RWPE1 (cell line): ENCODE measurements around the gene CIDEC.

Experiments used
- CTCF ChIA-PET: fragments of 350-600 bp; sonication (Branson Sonifier 250); formaldehyde crosslinking; extraction: SDS; loops from one replicate; lab custom pipeline; 2021; lab: Yijun Ruan, JAX
- POLR2A ChIA-PET: fragments of 400-600 bp; formaldehyde crosslinking; extraction: SDS; loops from one replicate; lab custom pipeline; 2020; ENCODE audit warnings: antibody characterized with exemption; ENCODE audit not compliant: low non-redundant PET; lab: Yijun Ruan, JAX
- DNase-seq: peaks from one replicate; pipeline ENCODE4 v3.0.0; 2012; ENCODE audit warnings: low spot score
- H3K27ac ChIP-seq: fragments of 450-650 bp; 2 replicates; pipeline ENCODE4 v1.5.1; 2017
- CTCF ChIP-seq: fragments of 450-650 bp; conservative IDR thresholded peaks from 2 replicates; pipeline ENCODE4 v1.5.1; 2017; ENCODE audit warnings: low read depth, mild to moderate bottlenecking

Gene CIDEC

GRCh38 chr3:9916346-9916733 is 36.3 kb upstream of the CIDEC start:
- H3K27ac ChIP-seq = peak overlapping the region; percentile 91
- no peak for TF ChIP-seq CTCF
- no peak for DNase-seq
- ChIA-PET CTCF (interaction anchor here (0.8 kb wide), 1 partner anchor 30 kb away, joined by 5 read pairs; no protein-coding TSS in a partner anchor), POLR2A (interaction anchor here (0.7 to 1.0 kb wide), 2 partner anchors 14 to 360 kb away, joined by 3 read pairs; partner anchors contain the start of gene IL17RE)

- peak overlapping the region; percentile 91 for H3K27ac ChIP-seq
- TF ChIP-seq CTCF = no peak
- no peak for DNase-seq
- ChIA-PET CTCF (no interaction called here), POLR2A (no interaction called here)
Measured at GRCh38 chr3:9915254-9916141, 35.4 kb upstream of the CIDEC start.

GRCh38 chr3:9914559-9915253 is 34.7 kb upstream of the CIDEC start:
- H3K27ac ChIP-seq = peak overlapping the region; percentile 91
- ChIA-PET POLR2A (no interaction called here), CTCF (interaction anchor here (1.1 kb wide), 1 partner anchor 18 kb away, joined by 5 read pairs; no protein-coding TSS in a partner anchor)
- no peak for DNase-seq
- TF ChIP-seq CTCF = no peak

- peak overlapping the region; percentile 91 for H3K27ac ChIP-seq
- no peak for TF ChIP-seq CTCF
- CTCF ChIA-PET = interaction anchor here (0.8 to 1.1 kb wide), 3 partner anchors 19 to 65 kb away, joined by 3 to 5 read pairs (median 3); no protein-coding TSS in a partner anchor
- POLR2A ChIA-PET = no interaction called here
- no peak for DNase-seq
Measured at GRCh38 chr3:9914011-9914410, 34.0 kb upstream of the CIDEC start.

GRCh38 chr3:9913601-9914000 is 33.5 kb upstream of the CIDEC start:
- no peak for DNase-seq
- peak overlapping the region; percentile 91 for H3K27ac ChIP-seq
- ChIA-PET POLR2A (no interaction called here), CTCF (interaction anchor here (0.8 to 1.1 kb wide), 3 partner anchors 19 to 65 kb away, joined by 3 to 5 read pairs (median 3); no protein-coding TSS in a partner anchor)
- no peak for TF ChIP-seq CTCF

- no peak overlapping the region for H3K27ac ChIP-seq
- no peak for DNase-seq
- ChIA-PET POLR2A (no interaction called here), CTCF (interaction anchor here (0.9 kb wide), 1 partner anchor 10 kb away, joined by 3 read pairs; the partner anchor contains the start of gene IL17RE)
- no peak for TF ChIP-seq CTCF
Measured at GRCh38 chr3:9912294-9912935, 32.4 kb upstream of the CIDEC start.
